Activated naive CD8-positive, alpha-beta T cell (primary cell): ENCODE measurements around the gene KIFAP3.

Experiments used
- H3K27ac Mint-ChIP-seq: one replicate; pipeline ENCODE4 v1.8.0; 2021; ENCODE audit warnings: mixed read lengths
- H3K27me3 Mint-ChIP-seq: one replicate; pipeline ENCODE4 v1.8.0; 2021; ENCODE audit warnings: mixed read lengths
- H3K36me3 Mint-ChIP-seq: one replicate; pipeline ENCODE4 v1.8.0; 2021; ENCODE audit warnings: mixed read lengths
- H3K4me1 Mint-ChIP-seq: one replicate; pipeline ENCODE4 v1.8.0; 2021; ENCODE audit warnings: low read depth, mixed read lengths
- H3K4me3 Mint-ChIP-seq: one replicate; pipeline ENCODE4 v1.8.0; 2021; ENCODE audit warnings: mild to moderate bottlenecking, mixed read lengths
- H3K9me3 Mint-ChIP-seq: one replicate; pipeline ENCODE4 v1.8.0; 2021; ENCODE audit warnings: low read depth, mixed read lengths

KIFAP3 gene

GRCh38 chr1:169968174-169968573 is 106.3 kb downstream of the KIFAP3 start:
- Mint-ChIP-seq H3K36me3 (peaks cover 20% of the 10 kb centered on the region), H3K27ac (no peak overlapping the region), H3K27me3 (no peaks in the 10 kb centered on the region), H3K4me3 (no peak overlapping the region), H3K9me3 (no peaks in the 10 kb centered on the region), H3K4me1 (no peaks in the 10 kb centered on the region)

- no peaks in the 10 kb centered on the region for H3K9me3 Mint-ChIP-seq
- H3K4me3 Mint-ChIP-seq = no peak overlapping the region
- H3K27ac Mint-ChIP-seq = no peak overlapping the region
- H3K36me3 Mint-ChIP-seq = peaks cover 23% of the 10 kb centered on the region
- H3K4me1 Mint-ChIP-seq = no peaks in the 10 kb centered on the region
- no peaks in the 10 kb centered on the region for H3K27me3 Mint-ChIP-seq
Observed at GRCh38 chr1:169964206-169964605, 110.3 kb downstream of the KIFAP3 start.

- Mint-ChIP-seq H3K9me3 (no peaks in the 10 kb centered on the region), H3K4me1 (no peaks in the 10 kb centered on the region), H3K27ac (no peak overlapping the region), H3K36me3 (peaks cover 14% of the 10 kb centered on the region), H3K27me3 (no peaks in the 10 kb centered on the region), H3K4me3 (no peak overlapping the region)
Observed at GRCh38 chr1:169959686-169960085, 114.8 kb downstream of the KIFAP3 start.

- Mint-ChIP-seq H3K9me3 (no peaks in the 10 kb centered on the region), H3K27me3 (no peaks in the 10 kb centered on the region), H3K4me1 (no peaks in the 10 kb centered on the region), H3K4me3 (no peak overlapping the region), H3K36me3 (peaks cover 12% of the 10 kb centered on the region), H3K27ac (no peak overlapping the region)
Observed at GRCh38 chr1:169958987-169959386, 115.5 kb downstream of the KIFAP3 start.

GRCh38 chr1:169957884-169958283 is 116.6 kb downstream of the KIFAP3 start:
- Mint-ChIP-seq H3K27me3 (no peaks in the 10 kb centered on the region), H3K27ac (no peak overlapping the region), H3K4me3 (no peak overlapping the region), H3K9me3 (no peaks in the 10 kb centered on the region), H3K36me3 (peaks cover 9% of the 10 kb centered on the region), H3K4me1 (no peaks in the 10 kb centered on the region)

GRCh38 chr1:169951108-169951507 is 123.4 kb downstream of the KIFAP3 start:
- H3K4me1 Mint-ChIP-seq = no peaks in the 10 kb centered on the region
- no peaks in the 10 kb centered on the region for H3K9me3 Mint-ChIP-seq
- H3K36me3 Mint-ChIP-seq = peaks cover 6% of the 10 kb centered on the region
- no peak overlapping the region for H3K4me3 Mint-ChIP-seq
- H3K27me3 Mint-ChIP-seq = no peaks in the 10 kb centered on the region
- no peak overlapping the region for H3K27ac Mint-ChIP-seq

- Mint-ChIP-seq H3K36me3 (peaks cover 5% of the 10 kb centered on the region), H3K4me1 (no peaks in the 10 kb centered on the region), H3K9me3 (no peaks in the 10 kb centered on the region), H3K27me3 (no peaks in the 10 kb centered on the region), H3K27ac (no peak overlapping the region), H3K4me3 (no peak overlapping the region)
Observed at GRCh38 chr1:169949139-169949538, 125.4 kb downstream of the KIFAP3 start.

- Mint-ChIP-seq H3K4me1 (no peaks in the 10 kb centered on the region), H3K27me3 (no peaks in the 10 kb centered on the region), H3K36me3 (peaks cover 4% of the 10 kb centered on the region), H3K9me3 (no peaks in the 10 kb centered on the region), H3K4me3 (no peak overlapping the region), H3K27ac (no peak overlapping the region)
Observed at GRCh38 chr1:169946206-169946605, 128.3 kb downstream of the KIFAP3 start.

GRCh38 chr1:169945181-169945580 is 129.3 kb downstream of the KIFAP3 start:
- Mint-ChIP-seq H3K4me3 (no peak overlapping the region), H3K27ac (no peak overlapping the region), H3K36me3 (peaks cover 2% of the 10 kb centered on the region), H3K4me1 (no peaks in the 10 kb centered on the region), H3K9me3 (no peaks in the 10 kb centered on the region), H3K27me3 (no peaks in the 10 kb centered on the region)

- H3K4me1 Mint-ChIP-seq = no peaks in the 10 kb centered on the region
- H3K27ac Mint-ChIP-seq = no peak overlapping the region
Observed at GRCh38 chr1:169944621-169945020, 129.9 kb downstream of the KIFAP3 start.

GRCh38 chr1:169943963-169944526 is 130.4 kb downstream of the KIFAP3 start:
- H3K27me3 Mint-ChIP-seq = no peaks in the 10 kb centered on the region
- no peak overlapping the region for H3K27ac Mint-ChIP-seq
- no peak overlapping the region for H3K4me3 Mint-ChIP-seq
- no peaks in the 10 kb centered on the region for H3K4me1 Mint-ChIP-seq
- H3K36me3 Mint-ChIP-seq = peaks cover 2% of the 10 kb centered on the region
- H3K9me3 Mint-ChIP-seq = no peaks in the 10 kb centered on the region

More at GRCh38 chr1:169944621-169945020, 129.9 kb downstream of the KIFAP3 start:
- no peaks in the 10 kb centered on the region for H3K9me3 Mint-ChIP-seq
- H3K36me3 Mint-ChIP-seq = peaks cover 2% of the 10 kb centered on the region
- no peaks in the 10 kb centered on the region for H3K27me3 Mint-ChIP-seq
- H3K4me3 Mint-ChIP-seq = no peak overlapping the region

GRCh38 chr1:169941982-169942830 is 132.3 kb downstream of the KIFAP3 start:
- H3K27me3 Mint-ChIP-seq = no peaks in the 10 kb centered on the region
- no peaks in the 10 kb centered on the region for H3K4me1 Mint-ChIP-seq
- no peak overlapping the region for H3K27ac Mint-ChIP-seq

GRCh38 chr1:169933984-169934725 is 140.3 kb downstream of the KIFAP3 start:
- H3K27me3 Mint-ChIP-seq = no peaks in the 10 kb centered on the region
- no peaks in the 10 kb centered on the region for H3K9me3 Mint-ChIP-seq
- no peak overlapping the region for H3K4me3 Mint-ChIP-seq
- peaks cover 3% of the 10 kb centered on the region for H3K36me3 Mint-ChIP-seq
- no peak overlapping the region for H3K27ac Mint-ChIP-seq
- no peaks in the 10 kb centered on the region for H3K4me1 Mint-ChIP-seq

More at GRCh38 chr1:169941982-169942830, 132.3 kb downstream of the KIFAP3 start:
- no peak overlapping the region for H3K4me3 Mint-ChIP-seq
- no peaks in the 10 kb centered on the region for H3K9me3 Mint-ChIP-seq
- peaks cover 6% of the 10 kb centered on the region for H3K36me3 Mint-ChIP-seq

- Mint-ChIP-seq H3K9me3 (no peaks in the 10 kb centered on the region), H3K36me3 (no peaks in the 10 kb centered on the region)
Observed at GRCh38 chr1:169931795-169932231, 142.7 kb downstream of the KIFAP3 start.

GRCh38 chr1:169929210-169929526 is 145.3 kb downstream of the KIFAP3 start:
- Mint-ChIP-seq H3K4me3 (no peak overlapping the region), H3K9me3 (no peaks in the 10 kb centered on the region), H3K4me1 (peaks cover 5% of the 10 kb centered on the region), H3K27me3 (no peaks in the 10 kb centered on the region), H3K27ac (no peak overlapping the region), H3K36me3 (peaks cover 3% of the 10 kb centered on the region)

More at GRCh38 chr1:169931795-169932231, 142.7 kb downstream of the KIFAP3 start:
- H3K4me1 Mint-ChIP-seq = no peaks in the 10 kb centered on the region
- H3K27me3 Mint-ChIP-seq = no peaks in the 10 kb centered on the region
- H3K27ac Mint-ChIP-seq = no peak overlapping the region
- H3K4me3 Mint-ChIP-seq = no peak overlapping the region
